HEK293T (cell line): Measurements from ENCODE around the gene FUT8.

Source experiments
- CTCF ChIA-PET: fragments of 350-600 bp; formaldehyde crosslinking; extraction: SDS; loops from one replicate; lab custom pipeline; 2021; ENCODE audit warnings: antibody characterized with exemption, inconsistent platforms; lab: Yijun Ruan, JAX
- POLR2A ChIA-PET: fragments of 350-600 bp; formaldehyde crosslinking; extraction: SDS; loops from one replicate; lab custom pipeline; 2020; ENCODE audit warnings: antibody characterized with exemption, inconsistent platforms; lab: Yijun Ruan, JAX
- DNase-seq: peaks from one replicate; pipeline ENCODE4 v3.0.0; 2012; ENCODE audit warnings: mixed read lengths; ENCODE audit errors: extremely low spot score
- ARNT ChIP-seq: fragments of 450-650 bp; IDR thresholded peaks from 2 replicates; pipeline ENCODE4 v1.6.1; 2017; ENCODE audit warnings: mild to moderate bottlenecking
- BHLHE40 ChIP-seq: fragments of 450-650 bp; IDR thresholded peaks from 2 replicates; pipeline ENCODE4 v1.6.1; 2016; ENCODE audit warnings: mild to moderate bottlenecking, moderate library complexity, borderline replicate concordance
- CTBP1 ChIP-seq: fragments of 450-650 bp; IDR thresholded peaks from 2 replicates; pipeline ENCODE4 v1.6.1; 2016; ENCODE audit warnings: borderline replicate concordance
- ELF4 ChIP-seq: fragments of 450-650 bp; IDR thresholded peaks from 2 replicates; pipeline ENCODE4 v1.6.1; 2017; ENCODE audit warnings: antibody characterized with exemption
- FOXA1 ChIP-seq: fragments of 450-650 bp; IDR thresholded peaks from 2 replicates; pipeline ENCODE4 v1.6.1; 2016; ENCODE audit warnings: mild to moderate bottlenecking
- FOXM1 ChIP-seq: fragments of 450-650 bp; IDR thresholded peaks from 2 replicates; pipeline ENCODE4 v1.6.1; 2017; ENCODE audit warnings: mild to moderate bottlenecking, borderline replicate concordance
- HDGF ChIP-seq: fragments of 450-650 bp; IDR thresholded peaks from 2 replicates; pipeline ENCODE4 v1.6.1; 2017; ENCODE audit warnings: antibody characterized with exemption, borderline replicate concordance
- L3MBTL2 ChIP-seq: fragments of 450-650 bp; conservative IDR thresholded peaks from 2 replicates; pipeline ENCODE4 v1.6.1; 2016; ENCODE audit warnings: mild to moderate bottlenecking
- LEF1 ChIP-seq: fragments of 450-650 bp; IDR thresholded peaks from 2 replicates; pipeline ENCODE4 v1.6.1; 2017; ENCODE audit warnings: mild to moderate bottlenecking, borderline replicate concordance
- NFRKB ChIP-seq: fragments of 450-650 bp; IDR thresholded peaks from 2 replicates; pipeline ENCODE4 v1.6.1; 2016; ENCODE audit warnings: mild to moderate bottlenecking, moderate library complexity
- PKNOX1 ChIP-seq: fragments of 450-650 bp; IDR thresholded peaks from 2 replicates; pipeline ENCODE4 v1.6.1; 2016
- SUZ12 ChIP-seq: fragments of 450-650 bp; IDR thresholded peaks from 2 replicates; pipeline ENCODE4 v1.6.1; 2016; ENCODE audit warnings: mild to moderate bottlenecking
- TARDBP ChIP-seq: fragments of 450-650 bp; IDR thresholded peaks from 2 replicates; pipeline ENCODE4 v1.6.1; 2016
- ZNF384 ChIP-seq: fragments of 450-650 bp; IDR thresholded peaks from 2 replicates; pipeline ENCODE4 v1.6.1; 2016

FUT8 gene

GRCh38 chr14:65429757-65430156 lies 17.2 kb downstream of the FUT8 start:
- ChIA-PET POLR2A (interaction anchor here (1.1 kb wide), 1 partner anchor 18 kb away, joined by 3 read pairs; no protein-coding TSS in a partner anchor), CTCF (interaction anchor here (0.6 to 0.9 kb wide), 3 partner anchors 15 to 1194 kb away, joined by 3 to 5 read pairs (median 4); no protein-coding TSS in a partner anchor)

GRCh38 chr14:65431245-65431644 lies 18.7 kb downstream of the FUT8 start:
- CTCF ChIA-PET: interaction anchor here (0.6 kb wide), 1 partner anchor 231 kb away, joined by 3 read pairs; no protein-coding TSS in a partner anchor
- DNase-seq: no peak
- TF ChIP-seq BHLHE40 (no peak), ZNF384 (no peak), ELF4 (no peak)
- POLR2A ChIA-PET: interaction anchor here (0.6 kb wide), 1 partner anchor 262 kb away, joined by 3 read pairs; no protein-coding TSS in a partner anchor

More at GRCh38 chr14:65429757-65430156, 17.2 kb downstream of the FUT8 start:
- DNase-seq: no peak
- TF ChIP-seq ZNF384: no peak
- no peak for TF ChIP-seq CTBP1
- no peak for TF ChIP-seq FOXA1
- no peak for TF ChIP-seq BHLHE40
- TF ChIP-seq ARNT: no peak
- TF ChIP-seq ELF4: no peak
- TF ChIP-seq HDGF: no peak
- TF ChIP-seq PKNOX1: no peak

- CTCF ChIA-PET: no interaction called here
- DNase-seq: no peak
- POLR2A ChIA-PET: no interaction called here
- TF ChIP-seq ZNF384 (no peak), NFRKB (no peak), CTBP1 (no peak), PKNOX1 (no peak), BHLHE40 (no peak), L3MBTL2 (no peak)
Measured at GRCh38 chr14:65431951-65432350, 19.4 kb downstream of the FUT8 start.

- no peak for DNase-seq
- ChIA-PET POLR2A (no interaction called here), CTCF (no interaction called here)
- TF ChIP-seq LEF1 (no peak), FOXM1 (no peak), L3MBTL2 (no peak), ELF4 (no peak), FOXA1 (no peak), BHLHE40 (no peak), PKNOX1 (no peak), CTBP1 (no peak), NFRKB (no peak), HDGF (no peak), SUZ12 (no peak), ZNF384 (no peak), TARDBP (no peak), ARNT (no peak)
Measured at GRCh38 chr14:65432361-65432948, 19.9 kb downstream of the FUT8 start.

GRCh38 chr14:65433157-65433556 lies 20.6 kb downstream of the FUT8 start:
- no peak for DNase-seq
- TF ChIP-seq HDGF (no peak), NFRKB (no peak), LEF1 (no peak), CTBP1 (no peak), TARDBP (no peak), SUZ12 (no peak), FOXA1 (no peak), PKNOX1 (no peak)
- ChIA-PET CTCF (interaction anchor here (0.6 to 1.4 kb wide), 2 partner anchors 18 to 227 kb away, joined by 3 to 4 read pairs; no protein-coding TSS in a partner anchor), POLR2A (no interaction called here)

GRCh38 chr14:65433646-65434045 lies 21.1 kb downstream of the FUT8 start:
- CTCF ChIA-PET: interaction anchor here (0.6 to 1.4 kb wide), 3 partner anchors 19 to 391 kb away, joined by 3 to 4 read pairs (median 3); no protein-coding TSS in a partner anchor
- TF ChIP-seq FOXA1 (no peak), NFRKB (no peak), CTBP1 (no peak), HDGF (no peak), ARNT (no peak)
- POLR2A ChIA-PET: no interaction called here
- no peak for DNase-seq
